Endodermal cell (in vitro differentiated cells): Measurements from ENCODE around the gene RAB28. TPM values are rescaled to one million over a fixed set of nuclear protein-coding genes. Genes with fewer than 3 reads are reported as not detected.

Source experiments
- DNase-seq: peaks from one replicate; pipeline ENCODE4 v3.0.0-alpha.2; 2017
- H3K27ac ChIP-seq: 2 replicates; pipeline ENCODE4 v1.5.1; 2013; ENCODE audit warnings: mild to moderate bottlenecking, low read depth, low read length, moderate library complexity
- H3K27me3 ChIP-seq: 2 replicates; pipeline ENCODE4 v1.6.1; 2013; ENCODE audit warnings: mild to moderate bottlenecking, low read length, moderate library complexity; ENCODE audit not compliant: insufficient read depth, control insufficient read depth, poor library complexity, severe bottlenecking
- H3K36me3 ChIP-seq: 2 replicates; pipeline ENCODE4 v1.7.0; 2013; ENCODE audit warnings: mild to moderate bottlenecking, low read length, moderate library complexity; ENCODE audit not compliant: control insufficient read depth, insufficient read depth
- H3K4me1 ChIP-seq: one replicate; pipeline ENCODE4 v1.7.0; 2013; ENCODE audit warnings: low read length; ENCODE audit not compliant: control insufficient read depth, insufficient read depth
- H3K4me3 ChIP-seq: 2 replicates; pipeline ENCODE4 v1.5.1; 2013; ENCODE audit warnings: mild to moderate bottlenecking, low read length, moderate library complexity
- H3K9ac ChIP-seq: 2 replicates; pipeline ENCODE4 v1.6.1; 2013; ENCODE audit warnings: mild to moderate bottlenecking, low read length, moderate library complexity; ENCODE audit not compliant: poor library complexity, severe bottlenecking; ENCODE audit errors: extremely low read depth
- H3K9me3 ChIP-seq: 2 replicates; pipeline ENCODE4 v1.6.1; 2013; ENCODE audit warnings: mild to moderate bottlenecking, low read length, moderate library complexity; ENCODE audit not compliant: control insufficient read depth
- H3K27ac Mint-ChIP-seq: 2 replicates; pipeline ENCODE4 v1.8.0; 2020; ENCODE audit warnings: mixed read lengths
- H3K27me3 Mint-ChIP-seq: 2 replicates; pipeline ENCODE4 v1.8.0; 2021; ENCODE audit warnings: mild to moderate bottlenecking, mixed read lengths; ENCODE audit not compliant: insufficient read depth
- H3K36me3 Mint-ChIP-seq: 2 replicates; pipeline ENCODE4 v1.8.0; 2020; ENCODE audit warnings: low read depth, mixed read lengths
- H3K4me1 Mint-ChIP-seq: 2 replicates; pipeline ENCODE4 v1.8.0; 2020; ENCODE audit warnings: mixed read lengths
- H3K4me3 Mint-ChIP-seq: 2 replicates; pipeline ENCODE4 v1.8.0; 2020; ENCODE audit warnings: mild to moderate bottlenecking, moderate library complexity, mixed read lengths
- H3K9me3 Mint-ChIP-seq: 2 replicates; pipeline ENCODE4 v1.8.0; 2020; ENCODE audit warnings: mild to moderate bottlenecking, mixed read lengths
- WGBS, 2 experiments: methylation state at CpG; one replicate each; pipeline versions ENCODE4 v1.1.5 to v1.1.7; 2013; ENCODE audit warnings: missing lambda C conversion rate in 2 of 2, mixed read lengths in 1 of 2; ENCODE audit not compliant: insufficient coverage in 1 of 2, insufficient read length in 1 of 2; 5-methylcytosine and 5-hydroxymethylcytosine counted together
- total RNA-seq, 2 donors: library from RNA; stranded (reverse); fragmentation: NEBNext Ultra II Directional in 1 of 2; extraction: Animal tissue kit (Norgen Biotek cat#: 25700) in 1 of 2; gene quantifications; 2 replicates in 1 of 2; 3 replicates in 1 of 2; pipeline ENCODE4 v1.2.1, GENCODE V29; 2021
- TF ChIP-seq, protein P1 (sequence below): fragments of 200-600 bp; sonication (generic); conservative IDR thresholded peaks from 2 replicates; pipeline ENCODE4 v1.5.0; 2021; ENCODE audit warnings: antibody characterized with exemption, mild to moderate bottlenecking

RAB28 gene
- total RNA-seq, 2 donors from 2014 or later = 24.6 to 25.7 TPM

DNA sequence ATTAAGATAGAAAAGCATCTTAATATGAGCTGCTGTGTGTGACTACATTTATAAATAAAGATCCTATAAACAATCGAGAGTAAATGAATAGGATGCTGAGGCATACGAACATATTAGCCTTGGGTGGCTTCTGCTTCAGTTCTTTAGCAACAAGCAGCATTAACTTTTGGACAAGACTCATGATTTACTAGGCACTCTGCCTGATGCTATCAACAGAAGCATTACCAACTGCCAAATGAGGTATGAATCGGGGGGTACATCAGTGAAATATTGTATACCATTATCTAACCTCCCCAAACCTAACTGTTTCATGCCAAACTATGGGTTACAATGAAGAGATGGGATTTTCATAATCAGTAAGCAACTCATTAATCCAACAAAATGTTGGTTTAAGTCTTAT, 113.1 kb downstream of the RAB28 start:
- H3K9ac ChIP-seq = no peak overlapping the region
- no peaks in the 10 kb centered on the region for H3K9me3 ChIP-seq
- TF ChIP-seq, protein P1, sequence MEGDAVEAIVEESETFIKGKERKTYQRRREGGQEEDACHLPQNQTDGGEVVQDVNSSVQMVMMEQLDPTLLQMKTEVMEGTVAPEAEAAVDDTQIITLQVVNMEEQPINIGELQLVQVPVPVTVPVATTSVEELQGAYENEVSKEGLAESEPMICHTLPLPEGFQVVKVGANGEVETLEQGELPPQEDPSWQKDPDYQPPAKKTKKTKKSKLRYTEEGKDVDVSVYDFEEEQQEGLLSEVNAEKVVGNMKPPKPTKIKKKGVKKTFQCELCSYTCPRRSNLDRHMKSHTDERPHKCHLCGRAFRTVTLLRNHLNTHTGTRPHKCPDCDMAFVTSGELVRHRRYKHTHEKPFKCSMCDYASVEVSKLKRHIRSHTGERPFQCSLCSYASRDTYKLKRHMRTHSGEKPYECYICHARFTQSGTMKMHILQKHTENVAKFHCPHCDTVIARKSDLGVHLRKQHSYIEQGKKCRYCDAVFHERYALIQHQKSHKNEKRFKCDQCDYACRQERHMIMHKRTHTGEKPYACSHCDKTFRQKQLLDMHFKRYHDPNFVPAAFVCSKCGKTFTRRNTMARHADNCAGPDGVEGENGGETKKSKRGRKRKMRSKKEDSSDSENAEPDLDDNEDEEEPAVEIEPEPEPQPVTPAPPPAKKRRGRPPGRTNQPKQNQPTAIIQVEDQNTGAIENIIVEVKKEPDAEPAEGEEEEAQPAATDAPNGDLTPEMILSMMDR = no peak
- no peak overlapping the region for H3K27ac ChIP-seq
- no peak overlapping the region for H3K4me3 Mint-ChIP-seq
- DNase-seq = no peak
- H3K36me3 ChIP-seq = peaks cover 7% of the 10 kb centered on the region
- H3K4me1 ChIP-seq = no peaks in the 10 kb centered on the region
- H3K9me3 Mint-ChIP-seq = no peaks in the 10 kb centered on the region
- H3K27me3 Mint-ChIP-seq = no peaks in the 10 kb centered on the region
- H3K36me3 Mint-ChIP-seq = no peaks in the 10 kb centered on the region
- H3K4me1 Mint-ChIP-seq = no peaks in the 10 kb centered on the region
- H3K27me3 ChIP-seq = no peaks in the 10 kb centered on the region
- no peak overlapping the region for H3K4me3 ChIP-seq
- H3K27ac Mint-ChIP-seq = no peak overlapping the region
- WGBS, 2 experiments = 89 to 100% methylated on average over 2 to 3 of the region's 3 CpGs

DNA sequence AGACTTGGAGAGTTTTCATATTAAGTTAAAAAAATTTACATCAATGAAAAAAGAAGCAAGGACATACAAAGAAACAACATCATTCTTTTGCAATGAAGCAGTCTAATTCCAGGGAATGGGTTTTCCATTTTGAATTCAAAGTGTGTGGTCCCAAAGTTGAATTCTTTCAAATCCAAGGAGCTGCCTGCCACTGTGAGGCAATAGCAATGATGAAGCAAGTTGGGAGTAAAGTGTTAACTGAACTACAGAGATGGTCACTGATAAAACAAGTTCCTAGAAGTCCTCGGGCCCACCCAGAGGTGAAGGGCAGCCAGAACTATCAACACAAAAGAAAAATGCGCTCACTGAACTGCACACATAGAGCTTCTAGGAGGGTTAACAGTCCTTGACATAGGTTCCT, 115.9 kb downstream of the RAB28 start:
- Mint-ChIP-seq H3K4me3 (no peak overlapping the region), H3K4me1 (no peaks in the 10 kb centered on the region), H3K27ac (no peak overlapping the region), H3K27me3 (no peaks in the 10 kb centered on the region), H3K36me3 (peaks cover 7% of the 10 kb centered on the region), H3K9me3 (no peaks in the 10 kb centered on the region)
- Histone ChIP-seq H3K9me3 (no peaks in the 10 kb centered on the region), H3K9ac (no peak overlapping the region), H3K27me3 (no peaks in the 10 kb centered on the region), H3K4me3 (no peak overlapping the region), H3K27ac (no peak overlapping the region), H3K36me3 (peaks cover 7% of the 10 kb centered on the region), H3K4me1 (no peaks in the 10 kb centered on the region)
- WGBS, 2 experiments = 98 to 100% methylated on average over 2 of the region's 2 CpGs
- DNase-seq = no peak
- TF ChIP-seq, protein P1 = no peak

DNA sequence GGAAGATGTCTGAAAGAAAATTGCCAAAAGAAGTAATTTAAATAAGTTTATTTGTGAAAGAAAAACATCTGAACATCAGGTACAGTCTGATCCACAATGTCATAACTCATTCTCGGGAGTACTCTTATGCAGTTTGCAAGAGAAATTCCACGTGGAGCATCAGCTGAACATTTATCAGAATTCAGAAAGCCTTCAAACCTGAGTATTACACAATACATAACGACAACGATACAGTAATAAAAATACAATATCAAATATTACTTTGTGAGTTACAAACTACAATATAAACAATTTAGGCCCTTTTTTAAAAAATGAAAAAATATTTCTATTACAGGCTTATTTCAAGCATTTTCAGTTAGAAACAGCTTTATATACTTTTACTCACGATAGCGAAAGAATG, 116.4 kb downstream of the RAB28 start:
- TF ChIP-seq, protein P1 = no peak
- H3K27me3 ChIP-seq = no peaks in the 10 kb centered on the region
- no peak overlapping the region for H3K4me3 ChIP-seq
- H3K9ac ChIP-seq = no peak overlapping the region
- Mint-ChIP-seq H3K27ac (no peak overlapping the region), H3K9me3 (no peaks in the 10 kb centered on the region), H3K4me3 (no peak overlapping the region), H3K4me1 (no peaks in the 10 kb centered on the region), H3K36me3 (peaks cover 7% of the 10 kb centered on the region), H3K27me3 (no peaks in the 10 kb centered on the region)
- 94 to 100% methylated on average over 2 to 6 of the region's 6 CpGs for WGBS, 2 experiments
- no peaks in the 10 kb centered on the region for H3K9me3 ChIP-seq
- DNase-seq = no peak
- H3K27ac ChIP-seq = no peak overlapping the region
- no peaks in the 10 kb centered on the region for H3K4me1 ChIP-seq
- peaks cover 7% of the 10 kb centered on the region for H3K36me3 ChIP-seq
